Endothelial cell of hepatic sinusoid (primary cell): ENCODE data around the gene SYT1.

Source experiments
- in situ Hi-C: cut with HindIII; loops from 2 replicates; pipeline ENCODE4 v1.10.0; 2017; ENCODE audit warnings: low sequenced_read_pairs

SYT1 gene

GRCh38 chr12:79053394-79053793 is 188.8 kb downstream of the SYT1 start:
- in situ Hi-C loops = no loop called here

- in situ Hi-C loops = no loop called here
Measured at GRCh38 chr12:79055926-79056674, 191.5 kb downstream of the SYT1 start.

GRCh38 chr12:79056775-79057174 is 192.2 kb downstream of the SYT1 start:
- in situ Hi-C loops = no loop called here

- in situ Hi-C loops = no loop called here
Measured at GRCh38 chr12:79057540-79057939, 193.0 kb downstream of the SYT1 start.

- in situ Hi-C loops = no loop called here
Measured at GRCh38 chr12:79058342-79058741, 193.8 kb downstream of the SYT1 start.

GRCh38 chr12:79059557-79059956 is 195.0 kb downstream of the SYT1 start:
- in situ Hi-C loops = no loop called here

- in situ Hi-C loops = no loop called here
Measured at GRCh38 chr12:79063258-79063657, 198.7 kb downstream of the SYT1 start.

GRCh38 chr12:79067977-79068376 is 203.4 kb downstream of the SYT1 start:
- in situ Hi-C loops = no loop called here

- in situ Hi-C loops = no loop called here
Measured at GRCh38 chr12:79069009-79069408, 204.4 kb downstream of the SYT1 start.

GRCh38 chr12:79071498-79071897 is 206.9 kb downstream of the SYT1 start:
- in situ Hi-C loops = no loop called here

GRCh38 chr12:79073506-79073905 is 208.9 kb downstream of the SYT1 start:
- in situ Hi-C loops = no loop called here

GRCh38 chr12:79082595-79082994 is 218.0 kb downstream of the SYT1 start:
- in situ Hi-C loops = no loop called here

GRCh38 chr12:79083181-79083580 is 218.6 kb downstream of the SYT1 start:
- in situ Hi-C loops = no loop called here

- in situ Hi-C loops = no loop called here
Measured at GRCh38 chr12:79085106-79085682, 220.6 kb downstream of the SYT1 start.

GRCh38 chr12:79086541-79087296 is 222.1 kb downstream of the SYT1 start:
- in situ Hi-C loops = no loop called here

- in situ Hi-C loops = no loop called here
Measured at GRCh38 chr12:79098530-79098929, 234.0 kb downstream of the SYT1 start.

- in situ Hi-C loops = no loop called here
Measured at GRCh38 chr12:79108962-79109361, 244.4 kb downstream of the SYT1 start.

GRCh38 chr12:79114896-79115295 is 250.3 kb downstream of the SYT1 start:
- in situ Hi-C loops = no loop called here

- in situ Hi-C loops = no loop called here
Measured at GRCh38 chr12:79115743-79116142, 251.2 kb downstream of the SYT1 start.

GRCh38 chr12:79119796-79120195 is 255.2 kb downstream of the SYT1 start:
- in situ Hi-C loops = no loop called here

GRCh38 chr12:79121486-79121885 is 256.9 kb downstream of the SYT1 start:
- in situ Hi-C loops = no loop called here

- in situ Hi-C loops = no loop called here
Measured at GRCh38 chr12:79124385-79124784, 259.8 kb downstream of the SYT1 start.
